ENCODE measurements around the gene VRTN. TPM values are rescaled to one million over a fixed set of nuclear protein-coding genes. Genes with fewer than 3 reads are reported as not detected.

Gene VRTN
- total and polyA plus RNA-seq, 2 of the 13 experiments (the other 11 are each of a cell fraction or from before 2014, with no cell fraction given) = not detected

DNA sequence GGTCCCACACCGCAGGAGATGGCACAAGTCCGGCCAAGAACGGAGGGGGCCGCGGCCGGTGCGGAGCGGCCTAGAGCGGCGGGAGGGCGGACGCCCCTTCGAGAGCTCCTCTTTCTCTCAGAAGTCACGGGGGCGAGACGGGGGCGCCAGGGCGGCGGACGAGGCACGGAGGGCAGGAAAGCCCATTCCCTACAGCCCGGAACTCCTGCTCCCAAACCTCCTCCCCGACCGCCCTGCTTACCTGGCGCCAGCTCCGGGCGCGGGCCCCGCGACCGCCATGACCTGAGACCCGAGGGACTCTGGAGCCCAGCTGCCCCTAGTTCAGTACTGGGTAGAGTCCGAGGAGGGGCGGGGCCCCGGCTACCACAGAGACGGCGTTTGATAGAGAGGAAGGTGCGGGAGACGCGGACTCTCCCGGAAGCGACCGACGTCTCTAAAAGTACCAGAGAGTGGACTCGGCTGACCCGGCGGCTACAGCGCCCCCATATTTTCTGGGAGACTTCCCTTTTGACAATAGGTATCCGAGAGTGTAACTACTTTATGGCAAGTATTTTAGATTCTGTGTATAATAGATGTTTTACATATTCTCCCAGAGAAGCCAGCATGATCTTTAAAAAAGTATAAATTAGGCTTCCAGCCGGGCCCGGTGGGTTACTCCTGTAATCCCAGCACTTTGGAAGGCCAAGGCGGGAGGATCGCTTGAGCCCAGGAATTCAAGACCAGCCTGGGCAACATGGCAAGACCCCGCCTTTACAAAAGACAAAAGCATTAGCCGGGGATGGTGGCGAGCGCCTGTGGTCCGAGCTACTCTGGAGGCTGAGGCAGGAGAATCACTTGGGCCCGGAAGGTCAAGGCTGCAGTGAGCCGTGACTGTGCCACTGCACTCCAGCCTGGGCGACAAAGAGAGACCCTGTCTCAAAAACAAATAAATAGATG lies 45.4 kb upstream of the VRTN start, which contains the start of gene ABCD4 (continued):
- TF ChIP-seq, protein P1, sequence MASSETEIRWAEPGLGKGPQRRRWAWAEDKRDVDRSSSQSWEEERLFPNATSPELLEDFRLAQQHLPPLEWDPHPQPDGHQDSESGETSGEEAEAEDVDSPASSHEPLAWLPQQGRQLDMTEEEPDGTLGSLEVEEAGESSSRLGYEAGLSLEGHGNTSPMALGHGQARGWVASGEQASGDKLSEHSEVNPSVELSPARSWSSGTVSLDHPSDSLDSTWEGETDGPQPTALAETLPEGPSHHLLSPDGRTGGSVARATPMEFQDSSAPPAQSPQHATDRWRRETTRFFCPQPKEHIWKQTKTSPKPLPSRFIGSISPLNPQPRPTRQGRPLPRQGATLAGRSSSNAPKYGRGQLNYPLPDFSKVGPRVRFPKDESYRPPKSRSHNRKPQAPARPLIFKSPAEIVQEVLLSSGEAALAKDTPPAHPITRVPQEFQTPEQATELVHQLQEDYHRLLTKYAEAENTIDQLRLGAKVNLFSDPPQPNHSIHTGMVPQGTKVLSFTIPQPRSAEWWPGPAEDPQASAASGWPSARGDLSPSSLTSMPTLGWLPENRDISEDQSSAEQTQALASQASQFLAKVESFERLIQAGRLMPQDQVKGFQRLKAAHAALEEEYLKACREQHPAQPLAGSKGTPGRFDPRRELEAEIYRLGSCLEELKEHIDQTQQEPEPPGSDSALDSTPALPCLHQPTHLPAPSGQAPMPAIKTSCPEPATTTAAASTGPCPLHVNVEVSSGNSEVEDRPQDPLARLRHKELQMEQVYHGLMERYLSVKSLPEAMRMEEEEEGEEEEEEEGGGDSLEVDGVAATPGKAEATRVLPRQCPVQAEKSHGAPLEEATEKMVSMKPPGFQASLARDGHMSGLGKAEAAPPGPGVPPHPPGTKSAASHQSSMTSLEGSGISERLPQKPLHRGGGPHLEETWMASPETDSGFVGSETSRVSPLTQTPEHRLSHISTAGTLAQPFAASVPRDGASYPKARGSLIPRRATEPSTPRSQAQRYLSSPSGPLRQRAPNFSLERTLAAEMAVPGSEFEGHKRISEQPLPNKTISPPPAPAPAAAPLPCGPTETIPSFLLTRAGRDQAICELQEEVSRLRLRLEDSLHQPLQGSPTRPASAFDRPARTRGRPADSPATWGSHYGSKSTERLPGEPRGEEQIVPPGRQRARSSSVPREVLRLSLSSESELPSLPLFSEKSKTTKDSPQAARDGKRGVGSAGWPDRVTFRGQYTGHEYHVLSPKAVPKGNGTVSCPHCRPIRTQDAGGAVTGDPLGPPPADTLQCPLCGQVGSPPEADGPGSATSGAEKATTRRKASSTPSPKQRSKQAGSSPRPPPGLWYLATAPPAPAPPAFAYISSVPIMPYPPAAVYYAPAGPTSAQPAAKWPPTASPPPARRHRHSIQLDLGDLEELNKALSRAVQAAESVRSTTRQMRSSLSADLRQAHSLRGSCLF (CRISPR knock-in tag; IDR thresholded peaks at IDR 0.05; ENCODE audit: borderline replicate concordance) = no peak
- TF ChIP-seq, protein P2, sequence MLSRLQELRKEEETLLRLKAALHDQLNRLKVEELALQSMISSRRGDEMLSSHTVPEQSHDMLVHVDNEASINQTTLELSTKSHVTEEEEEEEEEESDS (CRISPR knock-in tag; IDR thresholded peaks at IDR 0.05; ENCODE audit: borderline replicate concordance) = no peak
- no peak for TF ChIP-seq KAT2B (IDR thresholded peaks at IDR 0.05; ENCODE audit: borderline replicate concordance, low read depth, low read length)
- TF ChIP-seq, protein P3, sequence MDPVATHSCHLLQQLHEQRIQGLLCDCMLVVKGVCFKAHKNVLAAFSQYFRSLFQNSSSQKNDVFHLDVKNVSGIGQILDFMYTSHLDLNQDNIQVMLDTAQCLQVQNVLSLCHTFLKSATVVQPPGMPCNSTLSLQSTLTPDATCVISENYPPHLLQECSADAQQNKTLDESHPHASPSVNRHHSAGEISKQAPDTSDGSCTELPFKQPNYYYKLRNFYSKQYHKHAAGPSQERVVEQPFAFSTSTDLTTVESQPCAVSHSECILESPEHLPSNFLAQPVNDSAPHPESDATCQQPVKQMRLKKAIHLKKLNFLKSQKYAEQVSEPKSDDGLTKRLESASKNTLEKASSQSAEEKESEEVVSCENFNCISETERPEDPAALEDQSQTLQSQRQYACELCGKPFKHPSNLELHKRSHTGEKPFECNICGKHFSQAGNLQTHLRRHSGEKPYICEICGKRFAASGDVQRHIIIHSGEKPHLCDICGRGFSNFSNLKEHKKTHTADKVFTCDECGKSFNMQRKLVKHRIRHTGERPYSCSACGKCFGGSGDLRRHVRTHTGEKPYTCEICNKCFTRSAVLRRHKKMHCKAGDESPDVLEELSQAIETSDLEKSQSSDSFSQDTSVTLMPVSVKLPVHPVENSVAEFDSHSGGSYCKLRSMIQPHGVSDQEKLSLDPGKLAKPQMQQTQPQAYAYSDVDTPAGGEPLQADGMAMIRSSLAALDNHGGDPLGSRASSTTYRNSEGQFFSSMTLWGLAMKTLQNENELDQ (CRISPR knock-in tag; IDR thresholded peaks at IDR 0.05; ENCODE audit: borderline replicate concordance) = no peak
- no peak for TF ChIP-seq SNRNP70 (IDR thresholded peaks at IDR 0.05; ENCODE audit: low read depth, low read length)
- no peak for TF ChIP-seq RFX1 (IDR thresholded peaks at IDR 0.05)
- TF ChIP-seq, protein P4, sequence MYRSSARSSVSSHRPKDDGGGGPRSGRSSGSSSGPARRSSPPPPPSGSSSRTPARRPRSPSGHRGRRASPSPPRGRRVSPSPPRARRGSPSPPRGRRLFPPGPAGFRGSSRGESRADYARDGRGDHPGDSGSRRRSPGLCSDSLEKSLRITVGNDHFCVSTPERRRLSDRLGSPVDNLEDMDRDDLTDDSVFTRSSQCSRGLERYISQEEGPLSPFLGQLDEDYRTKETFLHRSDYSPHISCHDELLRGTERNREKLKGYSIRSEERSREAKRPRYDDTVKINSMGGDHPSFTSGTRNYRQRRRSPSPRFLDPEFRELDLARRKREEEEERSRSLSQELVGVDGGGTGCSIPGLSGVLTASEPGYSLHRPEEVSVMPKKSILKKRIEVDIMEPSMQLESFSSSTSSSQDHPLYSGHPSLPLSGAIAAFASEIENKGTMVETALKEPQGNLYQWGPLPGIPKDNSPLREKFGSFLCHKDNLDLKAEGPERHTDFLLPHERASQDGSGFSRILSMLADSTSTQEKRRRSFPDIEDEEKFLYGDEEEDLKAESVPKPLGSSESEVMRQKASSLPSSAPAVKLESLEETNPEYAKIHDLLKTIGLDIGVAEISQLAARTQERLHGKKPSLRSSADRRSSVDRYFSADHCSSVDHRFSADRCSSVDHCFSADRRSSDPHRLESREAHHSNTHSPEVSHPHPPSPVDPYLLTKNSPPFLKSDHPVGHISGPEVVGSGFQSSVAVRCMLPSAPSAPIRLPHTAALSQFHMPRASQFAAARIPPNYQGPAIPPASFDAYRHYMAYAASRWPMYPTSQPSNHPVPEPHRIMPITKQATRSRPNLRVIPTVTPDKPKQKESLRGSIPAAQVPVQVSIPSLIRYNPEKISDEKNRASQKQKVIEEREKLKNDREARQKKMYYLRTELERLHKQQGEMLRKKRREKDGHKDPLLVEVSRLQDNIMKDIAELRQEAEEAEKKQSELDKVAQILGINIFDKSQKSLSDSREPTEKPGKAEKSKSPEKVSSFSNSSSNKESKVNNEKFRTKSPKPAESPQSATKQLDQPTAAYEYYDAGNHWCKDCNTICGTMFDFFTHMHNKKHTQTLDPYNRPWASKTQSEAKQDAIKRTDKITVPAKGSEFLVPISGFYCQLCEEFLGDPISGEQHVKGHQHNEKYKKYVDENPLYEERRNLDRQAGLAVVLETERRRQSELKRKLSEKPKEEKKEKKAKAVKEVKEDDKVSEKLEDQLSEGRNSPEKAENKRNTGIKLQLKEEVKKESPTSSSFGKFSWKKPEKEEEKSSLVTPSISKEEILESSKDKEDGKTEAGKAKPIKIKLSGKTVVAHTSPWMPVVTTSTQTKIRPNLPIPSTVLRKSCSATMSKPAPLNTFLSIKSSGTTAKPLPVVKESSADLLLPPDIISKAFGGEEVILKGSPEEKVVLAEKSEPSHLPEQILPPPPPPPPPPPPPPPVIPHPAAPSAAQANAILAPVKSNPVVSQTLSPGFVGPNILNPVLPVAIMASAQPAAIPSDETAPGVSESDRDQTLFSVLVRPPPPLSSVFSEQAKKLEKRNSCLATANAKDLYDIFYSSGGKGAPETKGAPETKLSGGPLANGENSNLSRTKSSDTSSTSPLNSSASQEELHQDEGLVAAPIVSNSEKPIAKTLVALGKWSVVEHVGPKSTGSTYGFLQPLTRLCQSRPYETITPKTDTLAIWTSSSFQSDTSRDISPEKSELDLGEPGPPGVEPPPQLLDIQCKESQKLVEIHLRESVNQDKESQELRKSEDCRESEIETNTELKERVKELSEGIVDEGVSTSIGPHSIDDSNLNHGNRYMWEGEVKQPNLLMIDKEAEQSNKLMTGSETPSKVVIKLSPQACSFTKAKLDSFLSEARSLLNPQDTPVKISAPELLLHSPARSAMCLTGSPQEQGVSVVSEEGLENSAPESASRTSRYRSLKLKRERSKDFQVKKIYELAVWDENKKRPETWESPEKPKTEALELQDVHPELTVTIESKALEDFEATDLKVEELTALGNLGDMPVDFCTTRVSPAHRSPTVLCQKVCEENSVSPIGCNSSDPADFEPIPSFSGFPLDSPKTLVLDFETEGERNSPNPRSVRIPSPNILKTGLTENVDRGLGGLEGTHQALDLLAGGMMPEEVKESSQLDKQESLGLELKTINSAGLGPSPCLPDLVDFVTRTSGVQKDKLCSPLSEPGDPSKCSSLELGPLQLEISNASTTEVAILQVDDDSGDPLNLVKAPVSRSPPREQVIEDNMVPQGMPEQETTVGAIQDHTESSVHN (CRISPR knock-in tag; IDR thresholded peaks at IDR 0.05) = no peak
- TF ChIP-seq NFIC (IDR thresholded peaks at IDR 0.05; ENCODE audit: low read length) = no peak
- peak; percentile 60; the same call in 1 of the 2 replicates for TF ChIP-seq ZNF564 (CRISPR knock-in tag; IDR thresholded peaks at IDR 0.05)
- no peak for TF ChIP-seq ZNF652 (CRISPR knock-in tag; IDR thresholded peaks at IDR 0.05; ENCODE audit: borderline replicate concordance, low read depth)
- TF ChIP-seq KDM6A (CRISPR knock-in tag; IDR thresholded peaks at IDR 0.05; ENCODE audit: low read depth) = no peak
- TF ChIP-seq PLRG1 (conservative IDR thresholded peaks at IDR 0.05) = no peak

All from HepG2 (cell line).